ENCODE measurements around the gene GKN2.

The GKN2 gene, protein sequence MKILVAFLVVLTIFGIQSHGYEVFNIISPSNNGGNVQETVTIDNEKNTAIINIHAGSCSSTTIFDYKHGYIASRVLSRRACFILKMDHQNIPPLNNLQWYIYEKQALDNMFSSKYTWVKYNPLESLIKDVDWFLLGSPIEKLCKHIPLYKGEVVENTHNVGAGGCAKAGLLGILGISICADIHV

DNA sequence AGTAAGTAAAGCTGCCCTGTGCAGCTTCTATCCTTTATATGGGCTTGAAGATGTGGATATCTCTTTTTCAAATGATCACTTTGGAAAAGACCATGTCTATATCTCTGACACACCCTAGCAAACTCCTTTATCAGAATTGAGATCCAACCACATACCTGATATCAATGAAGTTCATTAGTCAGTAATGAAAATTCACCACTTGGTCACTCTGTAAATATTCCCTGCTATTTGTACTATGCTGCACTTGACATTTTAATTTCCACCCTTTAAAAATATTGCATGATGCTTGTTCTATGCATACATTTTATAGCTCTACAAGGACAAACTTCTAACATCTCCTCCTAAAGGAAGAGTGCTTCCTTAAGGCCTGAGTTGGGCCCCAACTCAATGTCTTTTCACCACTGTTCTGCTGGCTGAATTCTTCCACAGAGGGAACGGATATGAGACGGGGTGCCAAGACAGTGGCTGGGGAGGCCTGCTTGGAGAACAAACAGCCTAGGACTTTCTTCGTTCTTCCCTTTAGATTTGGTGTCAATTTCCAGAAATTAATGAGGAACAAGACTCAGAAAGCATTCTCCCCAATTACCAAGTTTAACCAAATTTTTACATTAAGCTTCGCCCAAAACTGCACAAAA, at the start of gene GKN2:
TSS of gene GKN2 (minus strand) at position 7 of the 635 bp plus-strand sequence. CDS start 32 bp downstream, outside the sequence.
- DNase-seq: no peak

DNA sequence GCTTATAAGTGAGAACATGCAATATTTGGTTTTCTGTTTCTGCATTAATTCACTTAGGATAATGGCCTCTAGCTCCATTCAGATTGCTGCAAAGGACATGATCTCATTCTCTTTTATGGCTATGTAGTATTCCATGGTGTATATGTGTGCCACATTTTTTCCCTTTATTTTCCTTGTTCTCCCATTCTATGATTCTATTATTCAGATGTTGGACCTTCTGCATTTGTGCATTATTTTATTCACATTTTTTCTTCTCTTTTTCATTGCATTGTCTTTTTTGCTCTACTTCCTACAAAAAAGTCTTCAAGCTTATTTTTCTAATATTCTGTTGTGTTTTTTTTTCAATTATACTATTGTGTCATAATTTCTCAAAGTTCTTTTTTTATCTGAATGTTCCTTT, 49.2 kb upstream of the GKN2 start:
- DNase-seq: no peak

DNA sequence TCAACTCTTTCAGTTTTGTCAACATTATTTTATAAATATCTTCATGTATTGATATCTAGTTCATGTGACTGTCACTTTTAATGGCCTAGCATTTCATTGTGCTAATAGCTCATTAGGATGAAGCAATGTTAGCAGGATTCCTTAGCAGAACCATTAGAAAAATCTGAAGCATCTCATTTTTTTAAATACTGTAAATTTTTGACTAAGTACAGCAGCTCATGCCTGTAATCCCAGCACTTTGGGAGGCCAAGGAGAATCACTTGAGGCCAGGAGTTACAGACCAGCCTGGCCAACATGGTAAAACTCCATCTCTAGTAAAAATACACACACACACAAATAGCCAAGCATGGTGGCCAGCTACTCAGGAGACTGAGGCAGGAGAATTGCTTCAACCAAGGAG, 44.7 kb upstream of the GKN2 start:
- DNase-seq: no peak

DNA sequence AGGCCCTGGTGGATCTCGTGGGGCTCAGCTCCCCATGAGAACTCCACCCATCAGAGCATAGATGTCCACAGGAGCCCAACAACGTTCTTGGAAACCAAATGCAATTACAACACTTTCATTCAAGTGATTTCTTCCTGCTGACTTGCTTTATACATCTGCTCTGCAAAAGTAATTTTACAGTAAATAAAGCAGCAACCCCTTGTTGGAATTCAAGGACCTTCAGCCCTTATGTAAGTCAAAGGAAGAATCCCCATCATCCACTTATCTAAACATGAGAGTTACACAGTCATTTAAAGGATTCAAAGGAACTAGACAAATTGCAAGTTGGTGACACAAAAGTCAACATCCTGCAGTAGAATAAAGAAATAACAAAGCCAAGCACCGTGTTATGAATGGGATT, 43.2 kb upstream of the GKN2 start:
- no peak for DNase-seq

DNA sequence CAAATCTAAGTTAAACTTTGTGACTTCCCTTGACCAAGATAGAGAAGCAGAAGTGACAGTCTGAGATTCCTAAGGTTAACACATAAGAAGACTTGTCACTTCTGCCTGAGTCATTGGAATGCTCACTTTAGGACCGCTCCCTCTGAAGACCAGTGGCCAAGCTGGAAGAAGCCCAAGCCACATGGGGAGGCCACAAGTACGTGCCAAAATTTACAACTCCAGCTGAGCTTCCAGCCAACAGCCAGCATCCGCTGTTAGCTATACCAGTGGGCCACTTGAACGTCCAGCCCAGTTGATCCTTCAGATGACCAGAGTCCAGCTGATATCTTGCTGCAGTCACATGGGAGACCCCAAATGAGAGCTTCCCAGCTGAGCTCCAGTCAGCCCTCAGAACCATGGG, 42.2 kb upstream of the GKN2 start:
- no peak for DNase-seq

DNA sequence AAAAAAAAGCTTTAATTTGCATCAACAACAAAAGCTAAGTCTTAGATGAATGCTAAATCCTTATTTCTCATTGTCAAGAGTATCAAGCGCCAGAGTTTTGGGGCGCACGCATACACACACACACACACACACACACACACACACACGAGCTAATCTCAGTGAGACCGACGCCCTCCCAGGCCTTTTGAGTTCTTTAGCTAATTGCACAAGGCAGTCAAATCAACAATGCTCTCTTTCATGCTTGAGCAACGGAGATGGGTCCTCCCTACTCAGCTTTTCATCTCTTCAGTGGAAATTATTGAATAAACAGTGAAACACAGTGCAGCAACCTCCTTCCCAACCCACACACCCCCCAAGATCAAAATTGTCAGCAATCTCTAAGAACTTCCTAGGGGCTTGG, 41.0 kb upstream of the GKN2 start:
- DNase-seq: no peak

DNA sequence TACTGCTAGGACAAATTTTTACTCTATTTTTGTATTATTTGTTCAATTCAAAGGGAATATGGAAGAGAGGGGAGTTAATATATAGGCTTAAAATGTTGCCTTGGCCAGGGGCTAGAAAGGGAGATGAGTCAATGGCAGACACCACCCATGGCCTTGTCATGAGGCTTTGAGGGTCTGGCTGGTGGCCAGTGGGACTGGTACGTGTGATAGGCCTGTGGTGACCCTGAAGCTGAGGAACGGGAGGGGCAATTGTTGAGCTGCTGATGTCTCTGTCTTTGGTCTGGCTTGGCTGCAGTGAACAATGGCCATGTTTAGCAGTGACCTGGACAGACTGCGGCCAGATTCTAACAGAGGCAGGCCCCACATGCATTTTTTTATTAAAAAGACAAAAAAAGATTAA, 40.2 kb upstream of the GKN2 start:
- DNase-seq: no peak

DNA sequence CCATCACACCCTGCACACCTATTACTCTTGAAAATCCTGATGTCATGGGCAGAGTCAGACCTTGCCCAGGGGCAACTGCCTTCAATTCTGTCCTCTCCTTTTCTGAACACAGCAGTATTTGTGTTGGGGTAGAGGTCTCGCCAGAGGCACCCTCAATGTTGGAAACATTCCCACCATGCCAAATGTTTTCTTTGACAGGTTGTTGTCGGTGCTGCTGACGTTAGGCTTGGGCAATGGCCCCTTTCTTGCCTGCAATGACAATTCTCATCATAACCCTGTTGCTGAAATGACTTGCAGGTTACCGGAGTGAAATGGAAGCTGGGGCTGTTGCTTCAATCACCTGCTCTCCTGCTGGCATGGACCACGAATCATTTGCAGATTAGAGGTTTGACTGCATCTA, 39.6 kb upstream of the GKN2 start:
- no peak for DNase-seq

DNA sequence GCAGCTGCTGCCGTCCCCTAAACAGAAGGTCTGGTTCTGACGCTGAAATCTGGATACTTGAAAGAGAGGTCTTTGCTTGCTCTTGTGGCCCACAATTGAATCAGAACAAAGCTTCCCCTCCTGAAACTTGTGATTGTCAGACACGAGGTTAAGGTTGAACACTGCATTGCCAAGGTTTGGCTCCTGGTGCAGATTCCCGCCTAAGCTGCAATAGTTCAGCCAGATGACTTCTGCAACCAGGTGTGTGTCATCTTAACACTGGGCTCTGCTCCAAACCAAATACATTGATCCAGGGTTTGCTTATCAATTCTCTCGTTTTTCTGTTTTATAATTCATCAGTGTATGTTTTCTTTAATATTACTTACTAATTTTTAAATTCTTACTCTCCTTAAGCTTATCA, 36.3 kb upstream of the GKN2 start:
- no peak for DNase-seq

DNA sequence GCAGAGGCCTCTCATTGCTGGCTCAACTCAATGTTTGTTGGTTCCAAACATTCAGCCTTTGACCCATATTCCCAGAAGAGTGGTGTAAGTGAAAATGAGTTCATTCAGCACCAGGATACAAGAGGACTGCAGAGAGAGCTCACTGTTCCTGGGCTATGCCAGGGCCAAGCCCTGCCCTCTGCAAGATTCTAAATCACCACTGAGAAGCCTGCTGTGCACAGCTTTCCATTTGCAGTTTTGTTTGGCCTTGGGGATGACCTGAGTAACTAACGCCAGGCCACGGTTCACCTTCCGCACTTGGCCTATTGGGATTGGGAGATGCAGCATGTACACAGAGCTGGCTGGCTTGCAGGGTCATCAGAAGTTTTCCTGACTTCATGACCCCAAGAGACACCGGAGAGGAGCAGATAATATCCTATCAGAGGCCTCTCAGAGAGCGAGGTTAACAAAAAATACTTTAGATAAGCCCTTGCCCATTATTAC, 34.4 kb upstream of the GKN2 start:
- no peak for DNase-seq

DNA sequence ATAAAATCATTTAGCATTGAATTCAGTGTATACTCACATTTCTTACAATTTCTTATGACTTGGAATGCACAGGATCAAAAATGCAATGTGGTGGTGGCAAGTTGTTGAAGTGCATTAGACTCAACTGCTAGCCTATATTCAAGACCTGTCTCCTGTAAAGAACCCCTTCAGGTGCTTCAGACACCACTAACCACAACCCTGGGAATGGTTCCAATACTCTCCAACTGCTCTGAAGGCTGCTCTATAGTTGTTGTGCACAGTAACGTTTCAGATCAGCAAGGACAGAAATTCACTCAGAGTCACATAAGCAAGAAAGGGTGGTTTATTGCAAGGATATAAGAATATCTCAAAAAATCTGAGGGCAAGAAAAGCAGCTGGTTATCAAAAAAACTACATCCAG, 28.3 kb upstream of the GKN2 start:
- DNase-seq: no peak

DNA sequence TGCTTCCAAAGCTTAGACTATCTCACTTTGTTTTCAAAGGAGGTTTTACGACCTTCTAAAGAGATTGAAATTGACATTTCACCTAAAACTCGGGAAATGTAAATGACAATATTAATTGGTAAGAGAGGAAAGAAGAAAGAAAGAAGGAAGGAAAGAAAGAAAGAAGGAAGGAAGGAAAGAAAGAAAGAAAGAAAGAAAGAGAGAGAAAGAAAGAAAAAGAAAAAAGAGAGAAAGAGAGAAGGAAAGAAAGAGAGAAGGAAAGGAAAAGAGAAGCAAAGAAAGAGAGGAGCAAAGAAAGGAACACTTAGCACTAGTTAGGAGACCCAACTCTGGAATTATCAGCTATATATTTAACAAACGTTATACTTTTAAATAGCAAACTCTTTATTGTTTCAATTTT, 25.4 kb upstream of the GKN2 start:
- DNase-seq: no peak

DNA sequence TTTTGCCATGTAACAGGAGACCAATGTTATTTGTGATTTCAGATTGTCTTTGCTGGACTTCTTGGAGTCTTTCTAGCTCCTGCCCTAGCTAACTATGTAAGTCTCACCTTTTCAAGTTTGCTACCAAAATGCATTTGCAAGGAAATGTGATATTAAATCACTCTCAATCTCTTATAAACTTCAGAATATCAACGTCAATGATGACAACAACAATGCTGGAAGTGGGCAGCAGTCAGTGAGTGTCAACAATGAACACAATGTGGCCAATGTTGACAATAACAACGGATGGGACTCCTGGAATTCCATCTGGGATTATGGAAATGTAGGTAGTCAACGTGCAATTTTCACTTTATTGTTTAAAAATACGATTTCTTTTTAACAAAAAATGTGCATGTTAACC, 24.8 kb upstream of the GKN2 start:
- no peak for DNase-seq

DNA sequence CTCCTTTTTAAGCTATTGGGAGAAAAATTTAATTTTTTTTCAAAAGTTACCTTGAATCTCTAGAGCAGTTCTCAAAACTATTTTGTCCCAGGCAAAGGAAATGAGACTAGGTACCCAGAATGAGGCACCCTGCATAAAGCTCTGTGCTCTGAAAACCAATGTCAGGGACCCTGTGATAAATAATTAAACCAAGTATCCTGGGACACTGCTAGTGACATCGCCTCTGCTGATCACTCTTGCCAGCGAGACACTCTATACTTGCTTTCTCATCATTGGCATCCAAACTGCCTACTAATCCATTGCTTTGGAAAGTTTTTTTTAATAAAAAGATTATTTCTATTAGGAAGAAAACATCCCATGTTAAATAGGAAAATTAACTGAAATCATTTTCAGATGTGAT, 23.2 kb upstream of the GKN2 start:
- DNase-seq: no peak

DNA sequence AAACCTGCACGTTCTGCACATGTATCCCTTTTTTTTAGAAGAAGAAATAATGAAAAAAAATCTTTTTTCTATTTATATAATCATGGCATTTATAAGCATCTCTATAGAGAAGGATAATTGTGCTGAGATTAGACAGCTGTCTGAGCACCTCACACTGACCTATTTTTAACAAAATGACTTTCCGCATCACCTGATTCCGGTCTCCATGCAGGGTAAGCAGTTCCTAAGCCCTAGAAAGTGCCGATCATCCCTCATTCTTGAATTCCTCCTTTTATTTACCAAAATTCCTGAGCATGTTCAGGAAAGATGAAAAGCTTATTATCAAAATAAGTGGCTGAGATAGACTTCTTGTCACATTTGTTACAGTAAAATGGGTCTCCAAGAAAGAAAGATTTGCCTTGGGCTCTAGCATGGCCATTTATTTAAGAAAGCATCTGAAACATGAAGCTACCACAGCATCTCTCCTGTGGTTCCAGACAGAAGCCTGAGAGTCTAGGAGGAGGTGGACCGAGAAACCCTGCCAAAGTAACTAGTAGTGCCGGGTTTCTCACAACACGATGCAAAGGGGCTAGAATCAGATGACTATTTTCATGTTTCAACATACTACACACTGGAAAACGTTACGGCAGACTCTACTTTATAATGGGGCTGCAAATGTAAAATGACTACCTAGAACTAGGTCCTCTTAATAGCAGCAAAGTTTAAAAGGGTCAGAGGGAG, 22.4 kb upstream of the GKN2 start:
- DNase-seq: no peak

DNA sequence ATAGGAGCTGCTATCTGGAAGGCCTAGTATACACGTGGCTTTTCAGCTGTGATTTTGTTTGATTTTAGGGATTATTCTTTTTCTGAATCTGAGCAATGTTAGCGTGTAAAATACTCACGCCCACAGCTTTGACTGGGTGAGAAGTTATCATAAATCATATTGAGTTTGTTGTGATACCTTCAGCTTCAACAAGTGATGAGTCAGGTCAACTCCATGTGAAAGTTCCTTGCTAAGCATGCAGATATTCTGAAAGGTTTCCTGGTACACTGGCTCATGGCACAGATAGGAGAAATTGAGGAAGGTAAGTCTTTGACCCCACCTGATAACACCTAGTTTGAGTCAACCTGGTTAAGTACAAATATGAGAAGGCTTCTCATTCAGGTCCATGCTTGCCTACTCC, 21.6 kb upstream of the GKN2 start, which contains the start of gene GKN1:
TSS of gene GKN1 (plus strand) at position 386 of the 400 bp plus-strand sequence. CDS start 42 bp downstream, outside the sequence.
- DNase-seq: no peak

DNA sequence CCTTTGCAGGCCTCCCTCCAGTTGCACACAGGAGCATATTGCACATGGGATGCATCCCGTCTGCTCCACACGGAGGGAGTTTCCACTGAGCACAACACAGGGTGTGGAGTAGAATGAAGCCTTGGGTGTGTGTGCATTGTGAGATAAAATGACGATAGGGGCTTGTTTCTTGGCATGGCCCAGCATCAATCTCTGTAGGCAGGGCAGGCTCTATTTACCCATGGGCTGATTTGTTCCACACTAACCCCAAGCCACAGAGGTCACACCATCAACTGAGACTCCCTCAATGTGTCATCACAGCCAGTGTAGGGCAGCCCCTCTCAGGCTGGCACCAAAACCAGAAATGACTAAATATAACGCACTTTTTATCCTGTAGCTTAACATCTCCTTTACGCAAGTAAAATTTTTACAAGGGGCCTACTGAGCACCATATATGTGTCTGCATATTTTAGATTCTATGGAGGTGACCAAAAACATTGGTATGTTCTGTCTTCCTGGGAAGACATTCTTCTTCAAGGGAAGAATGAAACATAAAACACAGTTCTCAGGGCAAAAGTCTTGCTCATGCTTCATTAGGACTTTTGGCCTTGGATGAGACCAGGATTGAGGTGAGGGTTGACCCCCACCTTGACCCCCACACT, 19.0 kb upstream of the GKN2 start:
- no peak for DNase-seq

DNA sequence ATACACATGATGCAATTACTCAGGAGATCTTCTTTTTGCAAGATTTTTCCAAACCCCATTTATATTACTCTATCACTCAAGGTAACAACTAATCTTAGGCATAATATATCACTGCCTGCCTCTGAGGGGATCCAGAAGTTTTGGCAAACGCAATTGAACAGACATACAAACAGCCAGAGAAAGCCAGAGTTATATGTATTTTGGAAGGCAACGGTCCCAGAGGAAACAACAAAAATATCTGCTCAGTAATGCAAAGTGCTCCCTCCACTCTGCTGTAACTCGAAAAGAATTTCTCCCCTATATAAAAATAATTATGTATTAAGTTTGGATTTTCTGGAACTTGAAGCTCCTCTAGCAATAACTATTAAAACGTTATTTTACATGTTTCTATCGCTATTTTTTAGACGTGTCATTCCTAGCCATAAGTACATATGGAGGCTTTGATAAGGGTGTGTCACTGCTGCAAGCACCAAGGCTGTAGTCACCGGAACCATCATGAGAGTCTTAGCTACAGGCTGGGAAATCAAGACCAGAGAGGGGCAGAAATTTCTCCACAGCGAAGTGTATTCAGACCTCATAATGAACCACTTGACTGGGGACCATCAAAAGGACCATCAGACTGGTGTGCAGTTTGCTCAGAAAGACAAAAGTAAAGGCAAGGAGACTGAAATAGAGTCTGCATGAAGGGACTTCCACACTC, 18.0 kb upstream of the GKN2 start:
- DNase-seq: no peak

DNA sequence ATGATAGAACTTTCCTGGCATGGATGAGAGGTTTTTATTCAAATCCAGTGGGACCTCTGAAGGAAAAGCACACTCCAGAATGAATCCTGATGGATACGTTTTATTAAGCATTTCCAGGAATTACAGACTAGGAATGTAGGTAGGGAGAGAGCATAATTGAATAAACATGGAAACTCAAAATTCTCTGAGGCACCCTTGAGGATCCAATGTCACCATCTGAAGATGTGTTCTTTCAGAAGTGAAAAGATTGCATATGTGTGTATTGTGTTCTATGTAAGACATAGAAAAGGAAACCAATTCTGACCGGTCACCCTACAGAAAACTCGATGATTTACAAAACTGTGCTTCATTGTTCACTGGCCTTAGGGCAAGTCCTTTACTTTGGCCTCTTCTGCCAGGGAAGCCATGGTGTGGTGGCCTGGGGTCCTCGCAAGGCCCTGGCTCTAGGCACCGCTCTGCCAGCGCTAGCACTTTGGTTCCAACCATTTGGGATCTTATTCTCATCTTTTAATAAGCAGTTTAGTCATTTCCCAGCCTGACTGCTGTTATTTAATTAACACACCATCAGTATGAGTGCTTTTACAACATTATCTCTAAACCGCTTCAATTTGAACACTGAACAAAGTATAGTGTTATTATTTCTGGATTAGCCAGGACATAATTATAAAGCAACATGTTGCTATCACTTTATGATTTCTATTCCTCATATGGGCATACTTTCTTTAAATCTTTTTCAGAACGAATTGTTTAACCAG, 17.2 kb upstream of the GKN2 start:
- no peak for DNase-seq

DNA sequence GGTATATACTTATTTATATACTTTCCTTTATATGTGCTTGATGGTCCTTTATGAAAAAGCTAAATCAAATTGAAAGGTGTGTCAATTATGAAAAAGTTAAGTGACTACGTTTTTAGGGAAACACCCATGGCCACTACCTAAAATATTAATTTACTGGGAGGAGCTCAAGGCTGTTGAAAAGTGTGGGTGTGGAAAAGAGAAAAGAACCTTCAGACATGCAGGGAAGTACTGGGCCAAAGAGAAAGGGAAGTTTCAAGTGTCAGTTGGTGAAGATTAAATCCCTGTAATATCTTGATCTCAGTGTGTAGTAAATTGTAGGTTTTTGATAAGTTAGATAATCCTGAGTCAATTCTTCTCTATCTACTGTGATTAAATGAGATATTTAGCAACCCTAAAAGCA, 15.5 kb upstream of the GKN2 start:
- no peak for DNase-seq

DNA sequence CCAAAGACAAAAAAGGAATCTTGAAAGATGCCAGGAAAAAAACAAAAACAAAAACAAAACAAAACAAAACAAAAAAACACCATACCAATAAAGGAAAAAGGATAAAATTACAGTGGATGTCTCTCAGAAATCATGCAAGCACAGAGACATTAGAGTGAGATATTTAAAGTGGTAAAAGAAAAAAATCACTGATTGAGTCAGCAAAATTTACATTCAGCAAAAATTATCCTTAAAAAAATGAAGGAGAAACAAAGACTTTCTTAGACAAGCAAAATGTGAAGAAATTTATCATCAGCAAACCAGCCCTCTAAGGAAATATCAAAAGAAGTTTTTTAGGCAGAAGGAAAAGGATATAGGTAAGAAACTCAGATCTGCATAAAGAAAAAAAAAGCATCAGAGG, 11.6 kb upstream of the GKN2 start:
- DNase-seq: no peak

DNA sequence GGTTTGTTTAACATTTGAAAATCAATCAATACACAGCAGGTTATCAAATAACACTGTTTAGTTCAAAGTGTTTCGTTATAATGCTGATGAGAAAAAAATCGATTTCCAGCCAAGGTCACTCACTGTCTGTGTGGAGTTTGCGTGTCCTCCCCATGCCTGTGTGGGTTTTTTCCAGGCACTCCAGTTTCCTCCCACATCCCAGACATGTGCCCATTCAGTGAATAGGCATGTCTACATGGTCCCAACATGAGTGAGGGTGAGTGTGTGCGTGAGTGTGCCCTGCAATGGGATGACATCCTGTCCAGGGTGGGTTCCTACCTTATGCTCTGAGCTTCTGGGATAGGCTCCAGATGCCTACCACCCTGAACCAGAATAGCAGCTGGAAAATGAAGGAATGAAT, 8.7 kb upstream of the GKN2 start:
- DNase-seq: no peak

All from CD4-positive, alpha-beta T cell treated with Interleukin-4 for 4 hours (primary cell).